WTC11 (cell line): ENCODE data around the gene USP17L27.
"Not testable (repeated sequence)": the region's sequence is repeated elsewhere in the genome, so short reads cannot be mapped to it uniquely, and the experiment has no call there.

Experiments
- ESRRA ChIP-seq: sonication (generic); formaldehyde crosslinking; IDR thresholded peaks from 2 replicates; pipeline ENCODE4 v1.8.1; 2022; ENCODE audit warnings: mild to moderate bottlenecking, missing genetic modification reagents, borderline replicate concordance
- ETV6 ChIP-seq: sonication (generic); formaldehyde crosslinking; IDR thresholded peaks from 2 replicates; pipeline ENCODE4 v1.8.1; 2022; ENCODE audit warnings: mild to moderate bottlenecking, missing genetic modification reagents
- GABPB1 ChIP-seq: sonication (generic); formaldehyde crosslinking; IDR thresholded peaks from 2 replicates; pipeline ENCODE4 v1.8.1; 2023; ENCODE audit warnings: mild to moderate bottlenecking, missing genetic modification reagents
- JUN ChIP-seq: sonication (generic); formaldehyde crosslinking; IDR thresholded peaks from 2 replicates; pipeline ENCODE4 v1.8.0; 2023; ENCODE audit warnings: mild to moderate bottlenecking, missing genetic modification reagents
- NFYB ChIP-seq: sonication (generic); formaldehyde crosslinking; conservative IDR thresholded peaks from 2 replicates; pipeline ENCODE4 v1.8.0; 2022; ENCODE audit warnings: low read depth, missing genetic modification reagents
- ZNF671 ChIP-seq: fragments of 250-450 bp; sonication (Bioruptor Pico); IDR thresholded peaks from 2 replicates; pipeline ENCODE4 v1.8.0; 2021; ENCODE audit warnings: mild to moderate bottlenecking
- TF ChIP-seq, protein P1 (sequence below): sonication (generic); formaldehyde crosslinking; IDR thresholded peaks from 2 replicates; pipeline ENCODE4 v1.8.0; 2022; ENCODE audit warnings: mild to moderate bottlenecking, missing genetic modification reagents
- TF ChIP-seq, protein P2 (sequence below): fragments of 200-600 bp; IDR thresholded peaks from 2 replicates; pipeline ENCODE4 v1.8.0; 2022; ENCODE audit warnings: antibody characterized with exemption
- TF ChIP-seq, protein P3 (sequence below): sonication (generic); formaldehyde crosslinking; IDR thresholded peaks from 2 replicates; pipeline ENCODE4 v1.8.0; 2022; ENCODE audit warnings: mild to moderate bottlenecking, missing genetic modification reagents
- TF ChIP-seq, protein P4 (sequence below): sonication (generic); formaldehyde crosslinking; IDR thresholded peaks from 2 replicates; pipeline ENCODE4 v1.8.0; 2023; ENCODE audit warnings: missing genetic modification reagents, mild to moderate bottlenecking, borderline replicate concordance
- TF ChIP-seq, protein P5 (sequence below): sonication (generic); formaldehyde crosslinking; IDR thresholded peaks from 2 replicates; pipeline ENCODE4 v1.8.1; 2022; ENCODE audit warnings: mild to moderate bottlenecking, moderate library complexity, missing genetic modification reagents

DNA sequence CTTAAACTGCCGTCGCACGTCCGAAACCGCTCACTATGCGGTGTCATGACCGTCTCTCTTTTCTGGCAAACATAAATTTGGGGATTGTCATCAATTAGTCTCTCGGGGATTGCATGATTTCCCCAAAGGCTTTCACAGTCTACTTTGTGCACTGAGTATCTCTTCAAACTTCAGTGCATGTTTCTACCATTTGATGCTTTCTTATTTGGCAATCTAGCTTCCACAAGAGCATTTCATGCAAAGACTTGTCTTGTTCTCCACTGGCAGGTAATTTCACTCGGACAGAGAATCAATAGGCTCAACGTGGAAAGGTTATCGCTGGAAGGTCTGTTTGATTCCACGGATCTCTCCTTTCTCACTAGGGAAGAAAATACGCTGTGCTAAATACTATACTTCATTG lies 19.8 kb upstream of the USP17L27 start:
- TF ChIP-seq, protein P1, sequence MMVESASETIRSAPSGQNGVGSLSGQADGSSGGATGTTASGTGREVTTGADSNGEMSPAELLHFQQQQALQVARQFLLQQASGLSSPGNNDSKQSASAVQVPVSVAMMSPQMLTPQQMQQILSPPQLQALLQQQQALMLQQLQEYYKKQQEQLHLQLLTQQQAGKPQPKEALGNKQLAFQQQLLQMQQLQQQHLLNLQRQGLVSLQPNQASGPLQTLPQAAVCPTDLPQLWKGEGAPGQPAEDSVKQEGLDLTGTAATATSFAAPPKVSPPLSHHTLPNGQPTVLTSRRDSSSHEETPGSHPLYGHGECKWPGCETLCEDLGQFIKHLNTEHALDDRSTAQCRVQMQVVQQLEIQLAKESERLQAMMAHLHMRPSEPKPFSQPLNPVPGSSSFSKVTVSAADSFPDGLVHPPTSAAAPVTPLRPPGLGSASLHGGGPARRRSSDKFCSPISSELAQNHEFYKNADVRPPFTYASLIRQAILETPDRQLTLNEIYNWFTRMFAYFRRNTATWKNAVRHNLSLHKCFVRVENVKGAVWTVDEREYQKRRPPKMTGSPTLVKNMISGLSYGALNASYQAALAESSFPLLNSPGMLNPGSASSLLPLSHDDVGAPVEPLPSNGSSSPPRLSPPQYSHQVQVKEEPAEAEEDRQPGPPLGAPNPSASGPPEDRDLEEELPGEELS (CRISPR knock-in tag), result not testable (repeated sequence)
- TF ChIP-seq JUN; ETV6 (CRISPR knock-in tag); ZNF671 (CRISPR knock-in tag); GABPB1 (CRISPR knock-in tag); ESRRA (CRISPR knock-in tag); NFYB: not testable (repeated sequence)
- TF ChIP-seq, protein P2, sequence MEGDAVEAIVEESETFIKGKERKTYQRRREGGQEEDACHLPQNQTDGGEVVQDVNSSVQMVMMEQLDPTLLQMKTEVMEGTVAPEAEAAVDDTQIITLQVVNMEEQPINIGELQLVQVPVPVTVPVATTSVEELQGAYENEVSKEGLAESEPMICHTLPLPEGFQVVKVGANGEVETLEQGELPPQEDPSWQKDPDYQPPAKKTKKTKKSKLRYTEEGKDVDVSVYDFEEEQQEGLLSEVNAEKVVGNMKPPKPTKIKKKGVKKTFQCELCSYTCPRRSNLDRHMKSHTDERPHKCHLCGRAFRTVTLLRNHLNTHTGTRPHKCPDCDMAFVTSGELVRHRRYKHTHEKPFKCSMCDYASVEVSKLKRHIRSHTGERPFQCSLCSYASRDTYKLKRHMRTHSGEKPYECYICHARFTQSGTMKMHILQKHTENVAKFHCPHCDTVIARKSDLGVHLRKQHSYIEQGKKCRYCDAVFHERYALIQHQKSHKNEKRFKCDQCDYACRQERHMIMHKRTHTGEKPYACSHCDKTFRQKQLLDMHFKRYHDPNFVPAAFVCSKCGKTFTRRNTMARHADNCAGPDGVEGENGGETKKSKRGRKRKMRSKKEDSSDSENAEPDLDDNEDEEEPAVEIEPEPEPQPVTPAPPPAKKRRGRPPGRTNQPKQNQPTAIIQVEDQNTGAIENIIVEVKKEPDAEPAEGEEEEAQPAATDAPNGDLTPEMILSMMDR, result not testable (repeated sequence)
- TF ChIP-seq, protein P3, sequence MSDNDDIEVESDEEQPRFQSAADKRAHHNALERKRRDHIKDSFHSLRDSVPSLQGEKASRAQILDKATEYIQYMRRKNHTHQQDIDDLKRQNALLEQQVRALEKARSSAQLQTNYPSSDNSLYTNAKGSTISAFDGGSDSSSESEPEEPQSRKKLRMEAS (CRISPR knock-in tag), result not testable (repeated sequence)
- TF ChIP-seq, protein P4, sequence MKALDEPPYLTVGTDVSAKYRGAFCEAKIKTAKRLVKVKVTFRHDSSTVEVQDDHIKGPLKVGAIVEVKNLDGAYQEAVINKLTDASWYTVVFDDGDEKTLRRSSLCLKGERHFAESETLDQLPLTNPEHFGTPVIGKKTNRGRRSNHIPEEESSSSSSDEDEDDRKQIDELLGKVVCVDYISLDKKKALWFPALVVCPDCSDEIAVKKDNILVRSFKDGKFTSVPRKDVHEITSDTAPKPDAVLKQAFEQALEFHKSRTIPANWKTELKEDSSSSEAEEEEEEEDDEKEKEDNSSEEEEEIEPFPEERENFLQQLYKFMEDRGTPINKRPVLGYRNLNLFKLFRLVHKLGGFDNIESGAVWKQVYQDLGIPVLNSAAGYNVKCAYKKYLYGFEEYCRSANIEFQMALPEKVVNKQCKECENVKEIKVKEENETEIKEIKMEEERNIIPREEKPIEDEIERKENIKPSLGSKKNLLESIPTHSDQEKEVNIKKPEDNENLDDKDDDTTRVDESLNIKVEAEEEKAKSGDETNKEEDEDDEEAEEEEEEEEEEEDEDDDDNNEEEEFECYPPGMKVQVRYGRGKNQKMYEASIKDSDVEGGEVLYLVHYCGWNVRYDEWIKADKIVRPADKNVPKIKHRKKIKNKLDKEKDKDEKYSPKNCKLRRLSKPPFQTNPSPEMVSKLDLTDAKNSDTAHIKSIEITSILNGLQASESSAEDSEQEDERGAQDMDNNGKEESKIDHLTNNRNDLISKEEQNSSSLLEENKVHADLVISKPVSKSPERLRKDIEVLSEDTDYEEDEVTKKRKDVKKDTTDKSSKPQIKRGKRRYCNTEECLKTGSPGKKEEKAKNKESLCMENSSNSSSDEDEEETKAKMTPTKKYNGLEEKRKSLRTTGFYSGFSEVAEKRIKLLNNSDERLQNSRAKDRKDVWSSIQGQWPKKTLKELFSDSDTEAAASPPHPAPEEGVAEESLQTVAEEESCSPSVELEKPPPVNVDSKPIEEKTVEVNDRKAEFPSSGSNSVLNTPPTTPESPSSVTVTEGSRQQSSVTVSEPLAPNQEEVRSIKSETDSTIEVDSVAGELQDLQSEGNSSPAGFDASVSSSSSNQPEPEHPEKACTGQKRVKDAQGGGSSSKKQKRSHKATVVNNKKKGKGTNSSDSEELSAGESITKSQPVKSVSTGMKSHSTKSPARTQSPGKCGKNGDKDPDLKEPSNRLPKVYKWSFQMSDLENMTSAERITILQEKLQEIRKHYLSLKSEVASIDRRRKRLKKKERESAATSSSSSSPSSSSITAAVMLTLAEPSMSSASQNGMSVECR (CRISPR knock-in tag), result not testable (repeated sequence)
- TF ChIP-seq, protein P5, sequence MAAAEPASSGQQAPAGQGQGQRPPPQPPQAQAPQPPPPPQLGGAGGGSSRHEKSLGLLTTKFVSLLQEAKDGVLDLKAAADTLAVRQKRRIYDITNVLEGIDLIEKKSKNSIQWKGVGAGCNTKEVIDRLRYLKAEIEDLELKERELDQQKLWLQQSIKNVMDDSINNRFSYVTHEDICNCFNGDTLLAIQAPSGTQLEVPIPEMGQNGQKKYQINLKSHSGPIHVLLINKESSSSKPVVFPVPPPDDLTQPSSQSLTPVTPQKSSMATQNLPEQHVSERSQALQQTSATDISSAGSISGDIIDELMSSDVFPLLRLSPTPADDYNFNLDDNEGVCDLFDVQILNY (CRISPR knock-in tag), result not testable (repeated sequence)
